SU-DHL-6 (cell line): ENCODE data around the gene PLB1.

Source experiments
- H2AFZ ChIP-seq: fragments of 200-600 bp; sonication (generic); 2 replicates; pipeline ENCODE4 v1.6.1; 2014; ENCODE audit warnings: low read depth, mild to moderate bottlenecking, moderate library complexity, mixed read lengths, antibody characterized with exemption, low read length; ENCODE audit not compliant: severe bottlenecking
- H3F3A ChIP-seq: fragments of 200-600 bp; shearing (Covaris generic); 2 replicates; pipeline ENCODE4 v1.6.0; 2016; ENCODE audit warnings: antibody characterized with exemption, mild to moderate bottlenecking; ENCODE audit not compliant: insufficient read depth
- H3K27ac ChIP-seq: fragments of 200-600 bp; sonication (generic); 2 replicates; pipeline ENCODE4 v1.5.1; 2016; ENCODE audit warnings: low read depth, mild to moderate bottlenecking, low read length, moderate library complexity, mixed read lengths
- H3K27me3 ChIP-seq: fragments of 200-600 bp; sonication (generic), shearing (Covaris generic); 2 replicates; pipeline ENCODE4 v1.6.0; 2014; ENCODE audit warnings: mild to moderate bottlenecking, low read length
- H3K36me3 ChIP-seq: fragments of 200-600 bp; sonication (generic); 2 replicates; pipeline ENCODE4 v1.6.1; 2014; ENCODE audit warnings: mild to moderate bottlenecking, low read length, mixed read lengths
- H3K4me2 ChIP-seq: fragments of 300-600, 200-600 bp; shearing (Covaris generic), sonication (generic); 2 replicates; pipeline ENCODE4 v1.6.0; 2014; ENCODE audit warnings: low read length, low read depth, mild to moderate bottlenecking; ENCODE audit not compliant: poor library complexity, severe bottlenecking
- H3K4me3 ChIP-seq: fragments of 200-600 bp; sonication (generic); 2 replicates; pipeline ENCODE4 v1.5.1; 2014; ENCODE audit warnings: antibody characterized with exemption, low read length, mild to moderate bottlenecking, mixed read lengths; ENCODE audit not compliant: insufficient read depth, poor library complexity, severe bottlenecking
- H3K79me2 ChIP-seq: fragments of 200-600 bp; sonication (generic); 2 replicates; pipeline ENCODE4 v1.6.1; 2014; ENCODE audit warnings: mild to moderate bottlenecking, low read length, moderate library complexity; ENCODE audit not compliant: insufficient read depth
- H3K9ac ChIP-seq: fragments of 200-600 bp; sonication (generic); 2 replicates; pipeline ENCODE4 v1.7.0; 2014; ENCODE audit warnings: mild to moderate bottlenecking, low read length
- H3K9me2 ChIP-seq: fragments of 200-600 bp; sonication (generic); replicated peaks from 2 replicates; pipeline ENCODE4 v1.6.1; 2014; ENCODE audit warnings: low read length; ENCODE audit not compliant: insufficient read depth
- H3K9me3 ChIP-seq: fragments of 200-600 bp; sonication (generic); 2 replicates; pipeline ENCODE4 v1.6.1; 2014; ENCODE audit warnings: low read length, mixed read lengths; ENCODE audit not compliant: insufficient read depth
- H4K20me1 ChIP-seq: fragments of 200-600 bp; sonication (generic); 2 replicates; pipeline ENCODE4 v1.6.1; 2014; ENCODE audit warnings: low read depth, mild to moderate bottlenecking, antibody characterized with exemption, low read length, moderate library complexity, mixed read lengths
- CTCF ChIP-seq: fragments of 200-600 bp; sonication (generic); IDR thresholded peaks from one replicate; pipeline ENCODE4 v1.5.1; 2017; ENCODE audit warnings: antibody characterized with exemption, mild to moderate bottlenecking, low read length, moderate library complexity; ENCODE audit not compliant: insufficient read depth, poor library complexity, severe bottlenecking
- EZH2phosphoT487 ChIP-seq: fragments of 200-600 bp; sonication (generic), shearing (Covaris generic); conservative IDR thresholded peaks from 2 replicates; pipeline ENCODE4 v1.6.1; 2018; ENCODE audit warnings: mild to moderate bottlenecking, antibody characterized with exemption, low read length, moderate library complexity, mixed read lengths

The PLB1 gene

GRCh38 chr2:28533044-28533680 is 37.3 kb downstream of the PLB1 start:
- no peak overlapping the region for H3K9ac ChIP-seq
- TF ChIP-seq CTCF: no peak
- no peak for TF ChIP-seq EZH2phosphoT487
- no peaks in the 10 kb centered on the region for H3F3A ChIP-seq

GRCh38 chr2:28534817-28535216 is 39.0 kb downstream of the PLB1 start:
- no peaks in the 10 kb centered on the region for H3K9me2 ChIP-seq
- no peak overlapping the region for H2AFZ ChIP-seq
- no peak overlapping the region for H3K4me2 ChIP-seq
- no peak overlapping the region for H3K4me3 ChIP-seq
- H3K36me3 ChIP-seq: no peaks in the 10 kb centered on the region
- H3K27me3 ChIP-seq: no peaks in the 10 kb centered on the region
- no peaks in the 10 kb centered on the region for H3F3A ChIP-seq
- no peak for TF ChIP-seq EZH2phosphoT487
- TF ChIP-seq CTCF: no peak
- H3K9ac ChIP-seq: no peak overlapping the region
- H3K79me2 ChIP-seq: no peaks in the 10 kb centered on the region
- H4K20me1 ChIP-seq: no peaks in the 10 kb centered on the region
- no peak overlapping the region for H3K27ac ChIP-seq
- H3K9me3 ChIP-seq: no peaks in the 10 kb centered on the region

More at GRCh38 chr2:28533044-28533680, 37.3 kb downstream of the PLB1 start:
- H3K9me3 ChIP-seq: no peaks in the 10 kb centered on the region
- H3K4me2 ChIP-seq: no peak overlapping the region
- no peaks in the 10 kb centered on the region for H3K9me2 ChIP-seq
- H3K27ac ChIP-seq: no peak overlapping the region
- H3K79me2 ChIP-seq: no peaks in the 10 kb centered on the region
- H3K36me3 ChIP-seq: no peaks in the 10 kb centered on the region
- H3K27me3 ChIP-seq: no peaks in the 10 kb centered on the region
- no peaks in the 10 kb centered on the region for H4K20me1 ChIP-seq
- H3K4me3 ChIP-seq: no peak overlapping the region
- no peak overlapping the region for H2AFZ ChIP-seq

GRCh38 chr2:28538134-28538533 is 42.3 kb downstream of the PLB1 start:
- no peak for TF ChIP-seq EZH2phosphoT487
- TF ChIP-seq CTCF: no peak
- H3K9me3 ChIP-seq: no peaks in the 10 kb centered on the region
- H2AFZ ChIP-seq: no peak overlapping the region
- H3K9ac ChIP-seq: no peak overlapping the region
- no peak overlapping the region for H3K4me3 ChIP-seq
- H3K9me2 ChIP-seq: no peaks in the 10 kb centered on the region
- no peaks in the 10 kb centered on the region for H3F3A ChIP-seq
- no peaks in the 10 kb centered on the region for H3K36me3 ChIP-seq
- H3K79me2 ChIP-seq: no peaks in the 10 kb centered on the region
- no peak overlapping the region for H3K27ac ChIP-seq
- H4K20me1 ChIP-seq: no peaks in the 10 kb centered on the region
- H3K27me3 ChIP-seq: no peaks in the 10 kb centered on the region
- no peak overlapping the region for H3K4me2 ChIP-seq
